ENCODE data around the gene ESPL1.

ESPL1 gene

DNA sequence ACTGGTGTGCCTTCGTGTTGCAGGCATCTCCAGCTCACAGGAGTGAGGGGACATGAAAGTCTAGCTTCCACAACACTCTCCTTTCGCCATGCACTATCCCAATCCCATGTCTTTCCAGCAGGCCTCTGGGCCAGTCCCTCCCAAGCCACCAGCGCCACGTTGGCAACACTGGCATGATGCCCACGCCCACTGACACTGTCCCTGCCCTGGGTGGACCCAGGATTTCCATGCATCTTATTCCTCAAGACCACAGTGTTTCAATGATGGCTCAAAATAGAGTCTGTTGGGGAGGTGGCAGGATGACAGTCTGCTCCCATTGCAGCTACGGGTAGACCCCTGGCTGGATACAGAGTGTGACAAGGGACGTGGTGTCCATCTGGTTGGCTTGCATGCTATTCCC lies 65.7 kb downstream of the ESPL1 start:
- no peak for DNase-seq (ENCODE audit: low read depth in 2 of 2)
- H3K4me3 ChIP-seq (replicated peaks in 1 of 2; ENCODE audit: low read depth in 2 of 2, low read length in 2 of 2) = no peak overlapping the region
- no peak for TF ChIP-seq CTCF (IDR thresholded peaks at IDR 0.05; ENCODE audit: low read depth, low read length)

GRCh38 chr12:53334822-53335221 lies 66.7 kb downstream of the ESPL1 start:
- no peak overlapping the region for H3K4me3 ChIP-seq (replicated peaks in 1 of 2; ENCODE audit: low read depth in 2 of 2, low read length in 2 of 2)
- DNase-seq (ENCODE audit: low read depth in 2 of 2) = no peak
- TF ChIP-seq CTCF (IDR thresholded peaks at IDR 0.05; ENCODE audit: low read depth, low read length) = no peak

- no peak for TF ChIP-seq CTCF (IDR thresholded peaks at IDR 0.05; ENCODE audit: low read depth, low read length)
- DNase-seq (ENCODE audit: low read depth in 2 of 2) = no peak
- no peak within 1 kb of the TSS for H3K4me3 ChIP-seq (replicated peaks in 1 of 2; ENCODE audit: low read depth in 2 of 2, low read length in 2 of 2)
Measured at GRCh38 chr12:53336181-53336681, 68.1 kb downstream of the ESPL1 start, which contains the start of gene SP7. Gene SP7 (minus strand): TSS chr12:53336354. CDS start chr12:53335646, 708 bp downstream.

GRCh38 chr12:53338017-53338416 lies 69.9 kb downstream of the ESPL1 start:
- DNase-seq (ENCODE audit: low read depth in 2 of 2) = no peak
- H3K4me3 ChIP-seq (replicated peaks in 1 of 2; ENCODE audit: low read depth in 2 of 2, low read length in 2 of 2) = no peak overlapping the region

DNA sequence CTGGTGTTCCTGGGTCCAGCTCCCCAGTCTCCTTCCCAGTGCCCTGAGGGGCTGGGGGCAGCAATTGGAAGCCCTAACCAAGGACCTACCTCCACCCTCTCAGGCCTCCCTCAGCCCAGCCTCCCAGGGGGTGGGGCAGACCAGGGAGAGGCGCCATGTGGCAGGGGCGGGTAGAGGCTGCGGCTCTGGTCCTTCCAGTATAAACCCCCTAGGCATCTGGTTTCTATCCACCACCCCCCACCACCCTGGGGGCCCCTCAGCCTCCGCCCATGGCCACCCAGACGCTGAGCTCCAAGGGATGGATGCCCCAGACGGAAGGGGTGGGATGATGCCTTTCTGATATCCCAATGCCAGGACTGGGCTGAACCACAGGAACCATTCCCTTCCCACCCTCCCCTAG lies 70.8 kb downstream of the ESPL1 start:
- TF ChIP-seq CTCF (IDR thresholded peaks at IDR 0.05; ENCODE audit: low read depth, low read length) = no peak
- no peak overlapping the region for H3K4me3 ChIP-seq (replicated peaks in 1 of 2; ENCODE audit: low read depth in 2 of 2, low read length in 2 of 2)
- DNase-seq (ENCODE audit: low read depth in 2 of 2) = no peak

More at GRCh38 chr12:53338017-53338416, 69.9 kb downstream of the ESPL1 start:
- no peak for TF ChIP-seq CTCF (IDR thresholded peaks at IDR 0.05; ENCODE audit: low read depth, low read length)

DNA sequence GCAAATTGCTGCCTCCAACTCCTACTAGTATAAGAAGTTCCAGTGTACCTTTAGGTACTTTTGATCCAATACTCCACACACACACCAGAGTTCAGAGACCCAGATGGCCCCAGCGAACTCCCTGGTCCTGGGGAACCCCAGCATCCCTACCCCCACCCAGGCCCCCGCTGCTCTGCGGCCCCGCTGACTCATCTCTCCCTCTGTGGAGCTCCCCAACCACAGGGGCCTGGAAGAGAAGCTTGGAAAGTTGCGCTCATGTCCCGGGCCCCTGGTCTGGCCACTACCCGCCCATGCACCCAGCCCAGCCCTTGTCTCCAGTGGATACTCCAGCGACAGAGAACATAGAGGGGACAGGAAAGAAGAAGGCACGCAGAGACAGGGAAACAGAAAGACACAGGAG lies 72.3 kb downstream of the ESPL1 start:
- no peak for TF ChIP-seq CTCF (IDR thresholded peaks at IDR 0.05; ENCODE audit: low read depth, low read length)
- DNase-seq (ENCODE audit: low read depth in 2 of 2) = no peak
- no peak overlapping the region for H3K4me3 ChIP-seq (replicated peaks in 1 of 2; ENCODE audit: low read depth in 2 of 2, low read length in 2 of 2)

Data from cardiac fibroblast (primary cell).